Keratinocyte (primary cell): Measurements from ENCODE around the gene FUT7. TPM values are rescaled to one million over a fixed set of nuclear protein-coding genes. Genes with fewer than 3 reads are reported as not detected.

Experiments used
- DNase-seq: peaks from one replicate; pipeline ENCODE4 v3.0.0-alpha.2; 2011; ENCODE audit warnings: low read depth, missing footprints, low spot score
- FAIRE-seq: peaks from 2 replicates; lab custom pipeline; 2011; peaks lifted over from hg19 to GRCh38; lab: Jason Lieb, UNC
- H2AFZ ChIP-seq: 2 replicates; pipeline ENCODE4 v1.6.0; 2012; ENCODE audit warnings: low read length, control low read depth, inconsistent platforms; ENCODE audit not compliant: control insufficient read depth
- H3K27ac ChIP-seq: 2 replicates; pipeline ENCODE4 v1.5.1; 2011; ENCODE audit warnings: low read length; ENCODE audit not compliant: control insufficient read depth, insufficient read depth
- H3K27me3 ChIP-seq: 3 replicates; pipeline ENCODE4 v1.6.0; 2011; ENCODE audit warnings: low read length; ENCODE audit not compliant: control insufficient read depth, insufficient read depth; ENCODE audit errors: extremely low read depth
- H3K36me3 ChIP-seq, 2 experiments: 2 replicates in 1 of 2; 3 replicates in 1 of 2; pipeline ENCODE4 v1.5.1; 2011; ENCODE audit warnings: low read length in 2 of 2, mild to moderate bottlenecking in 1 of 2; ENCODE audit not compliant: control insufficient read depth in 2 of 2, insufficient read depth in 2 of 2; ENCODE audit errors: extremely low read depth in 1 of 2
- H3K4me1 ChIP-seq: 3 replicates; pipeline ENCODE4 v1.5.1; 2011; ENCODE audit warnings: low read length; ENCODE audit not compliant: control insufficient read depth, insufficient read depth; ENCODE audit errors: extremely low read depth
- H3K4me2 ChIP-seq: 3 replicates; pipeline ENCODE4 v1.6.0; 2011; ENCODE audit warnings: low read depth, low read length; ENCODE audit not compliant: control insufficient read depth, insufficient read depth; ENCODE audit errors: extremely low read depth
- H3K4me3 ChIP-seq, 3 experiments: fragments of 200-600 bp in 1 of 3; sonication (generic) in 1 of 3; 2 replicates in 2 of 3; 3 replicates in 1 of 3; pipeline ENCODE4 v1.5.1; 2011 to 2016; ENCODE audit warnings: low read length in 3 of 3, mild to moderate bottlenecking in 3 of 3, control low read depth in 2 of 3, inconsistent platforms in 1 of 3, low read depth in 1 of 3, mixed read lengths in 1 of 3, mixed run types in 1 of 3, moderate library complexity in 1 of 3; ENCODE audit not compliant: control insufficient read depth in 2 of 3, insufficient read depth in 2 of 3; ENCODE audit errors: extremely low read depth in 1 of 3
- H3K79me2 ChIP-seq: 2 replicates; pipeline ENCODE4 v1.6.0; 2012; ENCODE audit warnings: low read length; ENCODE audit not compliant: control insufficient read depth, insufficient read depth
- H3K9ac ChIP-seq: 3 replicates; pipeline ENCODE4 v1.6.0; 2011; ENCODE audit warnings: low read length; ENCODE audit not compliant: control insufficient read depth, insufficient read depth; ENCODE audit errors: extremely low read depth
- H3K9me1 ChIP-seq: 3 replicates; pipeline ENCODE4 v1.6.0; 2011; ENCODE audit warnings: low read length; ENCODE audit not compliant: control insufficient read depth, insufficient read depth; ENCODE audit errors: extremely low read depth
- H3K9me3 ChIP-seq: 2 replicates; pipeline ENCODE4 v1.5.1; 2012; ENCODE audit warnings: low read depth, low read length; ENCODE audit not compliant: control insufficient read depth
- H4K20me1 ChIP-seq: 3 replicates; pipeline ENCODE4 v1.6.0; 2011; ENCODE audit warnings: low read length; ENCODE audit not compliant: control insufficient read depth, insufficient read depth; ENCODE audit errors: extremely low read depth
- CTCF ChIP-seq, 3 experiments: IDR thresholded peaks in 1 of 3; conservative IDR thresholded peaks in 1 of 3; optimal IDR thresholded peaks in 1 of 3; 2 replicates in 2 of 3; 3 replicates in 1 of 3; pipeline versions ENCODE3 to v1.5.1; 2011; ENCODE audit warnings: low read length in 3 of 3, mild to moderate bottlenecking in 3 of 3, moderate library complexity in 2 of 3, control low read depth in 1 of 3, inconsistent platforms in 1 of 3; ENCODE audit not compliant: insufficient read depth in 2 of 3; ENCODE audit errors: extremely low read depth in 1 of 3
- EZH2 ChIP-seq: IDR thresholded peaks from one replicate; pipeline ENCODE4 v1.6.1; 2012; ENCODE audit warnings: inconsistent platforms, mild to moderate bottlenecking, low read length, moderate library complexity
- dilution Hi-C: fragments of 300-500 bp; cut with MboI; formaldehyde crosslinking; loops from one replicate; pipeline ENCODE4 v1.7.0; 2020; ENCODE audit warnings: low sequenced_read_pairs; ENCODE audit not compliant: extremely low pct_ligation_motif_present
- polyA plus RNA-seq, 5 experiments: library from polyadenylated mRNA; depleted of rRNA in 3 of 5; stranded (reverse) in 3 of 5; stranded (forward) in 1 of 5; unstranded in 1 of 5; fragments of >200 nt; gene quantifications; 1 replicate in 1 of 5; 2 replicates in 3 of 5; 3 replicates in 1 of 5; pipeline versions ENCODE4 v1.2.1 to v1.2.3, GENCODE V29; 2011 to 2012; ENCODE audit warnings: missing spikeins in 2 of 5, low read depth in 1 of 5, low replicate concordance in 1 of 5

Gene FUT7
- polyA plus RNA-seq, 1 donor (not counting 4 experiments of a cell fraction or from before 2014, with no cell fraction given), result not detected

GRCh38 chr9:137045294-137046087 is 13.6 kb upstream of the FUT7 start:
- Histone ChIP-seq H3K9me3 (no peaks in the 10 kb centered on the region), H3K9ac (peak overlapping the region; percentile 22), H3K4me1 (peaks cover 11% of the 10 kb centered on the region), H3K36me3 (no peaks in the 10 kb centered on the region), H3K9me1 (no peaks in the 10 kb centered on the region), H3K27ac (no peak overlapping the region), H3K4me2 (peak overlapping the region; percentile 82), H3K79me2 (peaks cover 2% of the 10 kb centered on the region), H2AFZ (peak overlapping the region; percentile 68), H3K4me3 (peak overlapping the region; percentile 53 to 65 (median 63)), H3K27me3 (peaks cover 29% of the 10 kb centered on the region), H4K20me1 (peaks cover 11% of the 10 kb centered on the region)
- TF ChIP-seq CTCF (optimal IDR thresholded peaks at IDR 0.05 in 1 of 3, IDR thresholded peaks at IDR 0.05 in 1 of 3, conservative IDR thresholded peaks at IDR 0.05 in 1 of 3; ENCODE audit: extremely low read depth in 1 of 3, insufficient read depth in 2 of 3, low read length in 3 of 3) (no peak), EZH2 (no peak)
- dilution Hi-C loops, result no loop called here
- no peak for FAIRE-seq
- DNase-seq, result no peak

GRCh38 chr9:137044502-137045177 is 12.8 kb upstream of the FUT7 start:
- peak overlapping the region; percentile 62 for H3K4me2 ChIP-seq
- FAIRE-seq (no peak), DNase-seq (no peak)
- TF ChIP-seq EZH2 (no peak), CTCF (optimal IDR thresholded peaks at IDR 0.05 in 1 of 3, IDR thresholded peaks at IDR 0.05 in 1 of 3, conservative IDR thresholded peaks at IDR 0.05 in 1 of 3; ENCODE audit: extremely low read depth in 1 of 3, insufficient read depth in 2 of 3, low read length in 3 of 3) (no peak)
- no peaks in the 10 kb centered on the region for H3K9me1 ChIP-seq
- no peaks in the 10 kb centered on the region for H3K9me3 ChIP-seq
- H3K27me3 ChIP-seq, result peaks cover 24% of the 10 kb centered on the region
- dilution Hi-C loops, result no loop called here
- H3K4me1 ChIP-seq, result peaks cover 11% of the 10 kb centered on the region
- peak overlapping the region; percentile 51 to 59 (median 57) for H3K4me3 ChIP-seq
- H3K36me3 ChIP-seq, result peaks cover 0 to 2% of the 10 kb centered on the region in 2 experiments
- no peak overlapping the region for H3K27ac ChIP-seq
- H3K9ac ChIP-seq, result peak overlapping the region; percentile 22
- H4K20me1 ChIP-seq, result peaks cover 6% of the 10 kb centered on the region
- no peak overlapping the region for H2AFZ ChIP-seq
- H3K79me2 ChIP-seq, result peaks cover 2% of the 10 kb centered on the region
